A549 (cell line): Measurements from ENCODE around the gene PTPN14.

Experiments used
- BHLHE40 ChIP-seq: IDR thresholded peaks from 2 replicates; pipeline ENCODE4 v1.6.1; 2012; ENCODE audit warnings: low read depth, low read length, inconsistent platforms
- CTCF ChIP-seq: fragments of >200 bp; sonication (Bioruptor Twin); formaldehyde crosslinking; IDR thresholded peaks from 3 replicates; pipeline ENCODE4 v1.5.1; 2016
- MAFK ChIP-seq: fragments of 450-650 bp; IDR thresholded peaks from 2 replicates; pipeline ENCODE4 v1.6.1; 2014; ENCODE audit not compliant: partially characterized antibody
- POLR2A ChIP-seq: IDR thresholded peaks from 2 replicates; pipeline ENCODE4 v1.6.1; 2012; ENCODE audit warnings: mild to moderate bottlenecking, low read length
- RFX5 ChIP-seq: fragments of 450-650 bp; IDR thresholded peaks from 2 replicates; pipeline ENCODE4 v1.7.1; 2014; ENCODE audit warnings: antibody characterized with exemption, mild to moderate bottlenecking, moderate library complexity
- RNF2 ChIP-seq: fragments of 200-600 bp; sonication (generic); IDR thresholded peaks from 2 replicates; pipeline ENCODE4 v1.6.1; 2016; ENCODE audit warnings: low read depth, mild to moderate bottlenecking, antibody characterized with exemption, moderate library complexity, borderline replicate concordance
- ZC3H11A ChIP-seq: fragments of 450-650 bp; IDR thresholded peaks from 2 replicates; pipeline ENCODE4 v1.6.1; 2014; ENCODE audit warnings: antibody characterized with exemption, mild to moderate bottlenecking

DNA sequence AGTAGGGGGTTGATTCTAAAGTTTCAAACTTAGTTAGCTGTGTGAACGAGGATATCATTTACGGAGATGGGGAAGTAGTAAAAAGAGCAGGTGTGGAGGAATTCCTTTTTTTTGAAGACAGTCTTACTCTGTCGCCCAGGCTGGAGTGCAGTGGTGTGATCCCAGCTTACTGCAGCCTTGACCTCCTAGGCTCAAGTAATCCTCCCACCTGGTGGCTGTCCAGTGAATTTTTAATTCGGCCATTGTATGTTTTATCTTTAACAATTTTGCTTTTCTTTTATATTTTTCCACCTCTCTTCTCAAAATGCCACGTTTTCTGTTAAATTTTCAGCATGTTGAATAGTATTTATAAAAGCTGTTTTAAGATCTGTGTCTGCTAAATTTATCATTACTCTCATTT, 39.3 kb upstream of the PTPN14 start:
- TF ChIP-seq POLR2A (no peak), CTCF (no peak), BHLHE40 (no peak), ZC3H11A (no peak), RNF2 (no peak), MAFK (no peak), RFX5 (no peak)
